Fibroblast of peridontal ligament (primary cell): ENCODE data around the gene PPP1R37.

ENCODE experiments used
- DNase-seq: peaks from one replicate; pipeline ENCODE4 v3.0.0-alpha.2; 2010; ENCODE audit errors: extremely low read depth

The PPP1R37 gene

GRCh38 chr19:45071545-45071938 is 21.4 kb upstream of the PPP1R37 start:
- no peak for DNase-seq

- DNase-seq = no peak
These were observed 20.8 kb upstream of the PPP1R37 start for GRCh38 chr19:45071969-45072790.

- DNase-seq = no peak
These were observed 18.2 kb upstream of the PPP1R37 start for GRCh38 chr19:45074744-45075300.

- no peak for DNase-seq
These were observed 17.5 kb upstream of the PPP1R37 start for GRCh38 chr19:45075301-45076028.

- no peak for DNase-seq
These were observed 16.7 kb upstream of the PPP1R37 start, which contains the start of gene ZNF296 for GRCh38 chr19:45076029-45076850. Gene ZNF296 (minus strand): TSS chr19:45076478. CDS start chr19:45076373, 105 bp downstream.

- no peak for DNase-seq
These were observed 15.9 kb upstream of the PPP1R37 start for GRCh38 chr19:45076851-45077730.

- no peak for DNase-seq
These were observed 14.5 kb upstream of the PPP1R37 start for GRCh38 chr19:45078390-45079062.

- DNase-seq = peak; percentile 53
These were observed 13.7 kb upstream of the PPP1R37 start, which contains the start of gene GEMIN7 for GRCh38 chr19:45079063-45079910. Gene GEMIN7 (plus strand): TSS chr19:45079260. CDS start chr19:45090115, 10,855 bp downstream.

GRCh38 chr19:45079911-45080370 is 13.0 kb upstream of the PPP1R37 start:
- DNase-seq = no peak

- DNase-seq = no peak
These were observed 10.8 kb upstream of the PPP1R37 start for GRCh38 chr19:45082170-45082569.

GRCh38 chr19:45086480-45086879 is 6.5 kb upstream of the PPP1R37 start:
- DNase-seq = no peak

GRCh38 chr19:45087531-45087930 is 5.4 kb upstream of the PPP1R37 start:
- DNase-seq = no peak

- no peak for DNase-seq
These were observed 2.9 kb upstream of the PPP1R37 start for GRCh38 chr19:45090034-45090433.

- DNase-seq = no peak
These were observed 2.4 kb upstream of the PPP1R37 start for GRCh38 chr19:45090606-45091005.

- peak; percentile 99 for DNase-seq
These were observed 1.7 kb upstream of the PPP1R37 start for GRCh38 chr19:45091031-45091923.

GRCh38 chr19:45094137-45094536 is 1.2 kb downstream of the PPP1R37 start:
- DNase-seq = no peak

- DNase-seq = no peak
These were observed 1.7 kb downstream of the PPP1R37 start for GRCh38 chr19:45094707-45095106.
